Articular chondrocyte of knee joint (primary cell): ENCODE data around the gene TCL1B. TPM values are rescaled to one million over a fixed set of nuclear protein-coding genes. Genes with fewer than 3 reads are reported as not detected.

Experiments
- small RNA-seq: library from RNA; depleted of rRNA; stranded (forward); fragments of <200 nt; gene quantifications from one replicate; pipeline ENCODE3, GENCODE V24; 2012
- total RNA-seq: library from RNA; depleted of rRNA; stranded (reverse); fragments of >200 nt; gene quantifications from 2 replicates; pipeline ENCODE4 v1.2.3, GENCODE V29; 2012

The TCL1B gene
- total RNA-seq, result not detected in 2 replicates

GRCh38 chr14:95685978-95686922 is at the start of gene TCL1B:
TSS of gene TCL1B (plus strand) at chr14:95686426. CDS start at chr14:95686468, 42 bp downstream.

GRCh38 chr14:95713596-95714371 is 27.6 kb downstream of the TCL1B start, which contains the start of gene TCL1A:
TSS of gene TCL1A (minus strand) at chr14:95714125. CDS start at chr14:95714066, 59 bp downstream.

Small RNAs within 50 kb of the gene (small RNA-seq; reads per million reads assigned to genes)
- not detected for gene RF02193

Other genes starting within 250 kb of the TCL1B start
- 25.0 and 29.6 TPM in 2 replicates for gene SYNE3, start 169.8 kb upstream of the TCL1B start, total RNA-seq
- gene GLRX5, start 151.4 kb upstream of the TCL1B start, total RNA-seq, result 26.6 and 27.0 TPM in 2 replicates
- not detected in 2 replicates for gene TCL1A, start 27.7 kb downstream of the TCL1B start, total RNA-seq
- gene TUNAR, start 190.4 kb downstream of the TCL1B start, total RNA-seq, result not detected in 2 replicates